BE2C (cell line): ENCODE measurements around the gene FHDC1.

ENCODE experiments used
- DNase-seq: peaks from one replicate; pipeline ENCODE4 v3.0.0-alpha.2; 2020
- H3K27me3 ChIP-seq: fragments of 250-450 bp; sonication (Bioruptor Pico); 2 replicates; pipeline ENCODE4 v1.5.1; 2020; ENCODE audit warnings: mild to moderate bottlenecking
- H3K36me3 ChIP-seq: fragments of 250-450 bp; sonication (Bioruptor Pico); 2 replicates; pipeline ENCODE4 v1.5.1; 2020; ENCODE audit warnings: mild to moderate bottlenecking
- H3K4me1 ChIP-seq: fragments of 250-450 bp; sonication (Bioruptor Pico); 2 replicates; pipeline ENCODE4 v1.5.1; 2020
- H3K4me3 ChIP-seq: 2 replicates; pipeline ENCODE4 v1.5.1; 2011; ENCODE audit warnings: low read depth, low read length
- H3K9me3 ChIP-seq: fragments of 250-450 bp; sonication (Bioruptor Pico); 2 replicates; pipeline ENCODE4 v1.5.1; 2020
- CTCF ChIP-seq: IDR thresholded peaks from 2 replicates; pipeline ENCODE4 v1.5.1; 2012; ENCODE audit warnings: mild to moderate bottlenecking, low read depth, low read length

Gene FHDC1

GRCh38 chr4:152950402-152951274 is 14.5 kb downstream of the FHDC1 start:
- H3K36me3 ChIP-seq, result no peaks in the 10 kb centered on the region
- H3K4me3 ChIP-seq, result no peak overlapping the region
- no peak for TF ChIP-seq CTCF
- H3K9me3 ChIP-seq, result no peaks in the 10 kb centered on the region
- no peak for DNase-seq
- peaks cover 20% of the 10 kb centered on the region for H3K27me3 ChIP-seq
- H3K4me1 ChIP-seq, result no peaks in the 10 kb centered on the region

- Histone ChIP-seq H3K9me3 (no peaks in the 10 kb centered on the region), H3K4me1 (no peaks in the 10 kb centered on the region), H3K36me3 (no peaks in the 10 kb centered on the region), H3K4me3 (no peak overlapping the region), H3K27me3 (peaks cover 20% of the 10 kb centered on the region)
- DNase-seq, result no peak
- no peak for TF ChIP-seq CTCF
Observed at GRCh38 chr4:152951348-152951747, 15.2 kb downstream of the FHDC1 start.

- Histone ChIP-seq H3K36me3 (no peaks in the 10 kb centered on the region), H3K4me3 (no peak overlapping the region), H3K9me3 (no peaks in the 10 kb centered on the region), H3K4me1 (no peaks in the 10 kb centered on the region), H3K27me3 (peaks cover 20% of the 10 kb centered on the region)
- DNase-seq, result no peak
- TF ChIP-seq CTCF, result no peak
Observed at GRCh38 chr4:152953514-152953913, 17.4 kb downstream of the FHDC1 start.

- no peaks in the 10 kb centered on the region for H3K9me3 ChIP-seq
- no peak for TF ChIP-seq CTCF
- DNase-seq, result no peak
- no peaks in the 10 kb centered on the region for H3K36me3 ChIP-seq
- H3K27me3 ChIP-seq, result peaks cover 12% of the 10 kb centered on the region
- no peaks in the 10 kb centered on the region for H3K4me1 ChIP-seq
- H3K4me3 ChIP-seq, result no peak overlapping the region
Observed at GRCh38 chr4:152954741-152955140, 18.6 kb downstream of the FHDC1 start.

GRCh38 chr4:152956147-152956546 is 20.0 kb downstream of the FHDC1 start:
- TF ChIP-seq CTCF, result no peak
- DNase-seq, result no peak
- H3K36me3 ChIP-seq, result no peaks in the 10 kb centered on the region

GRCh38 chr4:152956650-152957436 is 20.7 kb downstream of the FHDC1 start:
- Histone ChIP-seq H3K27me3 (no peaks in the 10 kb centered on the region), H3K9me3 (no peaks in the 10 kb centered on the region), H3K4me1 (no peaks in the 10 kb centered on the region), H3K4me3 (no peak overlapping the region), H3K36me3 (no peaks in the 10 kb centered on the region)
- TF ChIP-seq CTCF, result no peak
- DNase-seq, result no peak

More at GRCh38 chr4:152956147-152956546, 20.0 kb downstream of the FHDC1 start:
- no peak overlapping the region for H3K4me3 ChIP-seq
- H3K4me1 ChIP-seq, result no peaks in the 10 kb centered on the region
- no peaks in the 10 kb centered on the region for H3K9me3 ChIP-seq
- H3K27me3 ChIP-seq, result no peaks in the 10 kb centered on the region
